GM18867 (cell line): ENCODE data around the gene KRT37.
"Not testable (repeated sequence)": the region's sequence is repeated elsewhere in the genome, so short reads cannot be mapped to it uniquely, and the experiment has no call there.

Source experiments
- ATAC-seq: cut with Tn5 transposase; IDR thresholded peaks from one replicate; pipeline ENCODE4 v1.9.1; 2021; ENCODE audit warnings: mild to moderate bottlenecking, moderate library complexity; ENCODE audit not compliant: unreplicated experiment

Gene KRT37

DNA sequence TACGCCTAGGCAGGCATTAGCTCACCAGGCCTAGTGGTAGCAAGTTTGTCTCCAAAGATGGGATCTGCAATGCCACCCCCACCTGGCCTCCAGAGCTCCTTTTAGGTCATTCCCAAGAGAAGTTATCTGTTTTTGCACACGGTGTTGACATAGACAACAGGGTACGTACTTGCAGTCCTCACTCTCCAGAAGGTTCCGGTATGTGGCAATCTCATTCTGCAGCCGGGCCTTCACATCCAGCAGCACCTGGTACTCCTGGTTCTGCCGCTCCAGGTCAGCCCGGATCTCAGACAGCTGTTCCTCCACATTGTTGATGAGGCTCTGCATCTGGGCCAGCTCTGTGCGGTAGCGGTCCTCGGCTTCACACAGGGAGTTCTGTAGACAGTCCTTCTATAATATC, 17.2 kb downstream of the KRT37 start:
- no peak for ATAC-seq

GRCh38 chr17:41406205-41406604, 18.2 kb downstream of the KRT37 start:
- no peak for ATAC-seq

- ATAC-seq: no peak
Observed at GRCh38 chr17:41404024-41404671, 20.2 kb downstream of the KRT37 start.

DNA sequence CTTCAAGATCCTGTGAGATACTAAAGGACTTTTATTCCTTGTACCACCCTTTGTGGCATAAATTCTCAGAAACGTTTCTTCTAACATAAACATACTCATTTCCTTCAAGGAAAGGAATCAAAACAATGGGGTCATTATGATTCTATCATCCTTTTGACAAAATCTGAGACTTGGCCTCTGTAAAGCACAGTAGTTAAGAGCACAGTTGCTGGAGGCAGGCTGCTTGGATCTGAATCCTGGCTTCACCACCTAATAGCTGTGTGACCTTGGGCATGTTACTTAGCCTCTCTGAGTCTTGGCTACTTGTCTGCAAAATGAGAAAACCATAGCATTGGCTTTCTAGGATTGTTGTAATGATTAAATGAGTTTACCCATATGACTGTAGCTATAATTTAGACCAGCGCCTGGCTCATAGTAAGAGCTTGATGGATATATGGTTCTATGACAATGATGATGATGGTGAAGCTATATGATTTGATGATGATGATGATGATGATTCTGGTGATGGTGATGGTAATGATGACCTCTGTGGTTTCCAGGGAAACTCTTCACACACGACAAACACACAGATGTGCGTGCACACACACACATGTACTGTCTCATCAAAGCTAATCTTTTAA, 20.9 kb downstream of the KRT37 start:
- ATAC-seq: no peak

DNA sequence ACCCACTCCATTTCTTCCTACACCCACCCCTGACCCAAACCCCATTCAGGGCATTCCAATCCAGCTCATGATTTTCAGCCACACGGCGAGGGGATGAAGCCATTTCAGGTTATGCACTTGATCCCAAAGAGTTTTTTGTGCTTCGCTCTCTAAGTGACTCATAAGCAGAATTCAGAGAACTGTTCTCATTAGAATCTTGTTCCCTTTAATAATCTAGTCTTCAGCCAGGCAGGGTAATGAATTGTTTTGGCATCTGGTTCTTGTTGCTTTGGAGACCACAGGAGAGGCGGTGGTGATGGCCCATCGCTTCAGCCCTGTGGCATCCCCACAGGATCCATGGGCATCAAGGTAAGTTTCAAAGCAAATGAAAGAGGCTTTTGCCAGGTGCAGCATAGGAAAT, 22.2 kb downstream of the KRT37 start:
- no peak for ATAC-seq

DNA sequence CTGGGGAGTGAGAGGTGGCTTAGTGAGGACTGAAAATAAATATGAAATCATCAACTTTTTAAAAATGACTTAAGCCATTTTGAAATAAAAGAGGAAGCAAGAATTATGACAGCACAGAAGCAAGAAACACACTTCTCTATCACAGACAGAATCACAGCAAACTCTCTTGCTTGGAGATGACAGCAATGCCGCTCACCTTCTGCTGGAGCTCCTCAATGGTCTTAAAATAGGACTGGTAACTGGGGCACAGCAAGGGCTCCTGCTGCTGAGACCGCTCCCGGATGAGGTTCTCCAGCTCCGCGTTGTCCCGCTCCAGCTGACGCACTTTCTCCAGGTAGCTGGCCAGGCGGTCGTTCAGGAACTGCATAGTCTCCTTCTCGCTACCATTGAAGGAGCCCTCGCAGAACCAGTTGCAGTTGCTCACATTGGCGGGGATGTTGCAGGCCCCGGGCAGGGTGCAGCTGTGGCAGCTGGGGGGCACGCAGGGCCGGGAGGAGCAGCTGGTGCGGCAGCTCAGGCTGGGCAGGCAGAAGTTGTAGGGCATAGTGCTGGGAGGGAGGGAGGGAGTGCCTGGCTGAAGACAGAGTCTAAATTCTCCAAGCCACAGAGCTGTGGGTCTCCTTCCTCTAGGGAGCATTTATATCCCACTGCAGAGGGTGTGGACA, 27.3 kb downstream of the KRT37 start, which contains the start of gene KRT31:
Gene KRT31, minus strand, starts transcription at position 613 of the 665 bp plus-strand sequence. Its CDS starts 69 bp downstream, at position 544.
- no peak for ATAC-seq

GRCh38 chr17:41396340-41396739, 28.0 kb downstream of the KRT37 start:
- no peak for ATAC-seq

- no peak for ATAC-seq
Observed at GRCh38 chr17:41395611-41396010, 28.8 kb downstream of the KRT37 start.

- not testable (repeated sequence) for ATAC-seq
Observed at GRCh38 chr17:41395044-41395443, 29.3 kb downstream of the KRT37 start.

- no peak for ATAC-seq
Observed at GRCh38 chr17:41394254-41394996, 30.0 kb downstream of the KRT37 start.

- no peak for ATAC-seq
Observed at GRCh38 chr17:41393826-41394225, 30.6 kb downstream of the KRT37 start.

DNA sequence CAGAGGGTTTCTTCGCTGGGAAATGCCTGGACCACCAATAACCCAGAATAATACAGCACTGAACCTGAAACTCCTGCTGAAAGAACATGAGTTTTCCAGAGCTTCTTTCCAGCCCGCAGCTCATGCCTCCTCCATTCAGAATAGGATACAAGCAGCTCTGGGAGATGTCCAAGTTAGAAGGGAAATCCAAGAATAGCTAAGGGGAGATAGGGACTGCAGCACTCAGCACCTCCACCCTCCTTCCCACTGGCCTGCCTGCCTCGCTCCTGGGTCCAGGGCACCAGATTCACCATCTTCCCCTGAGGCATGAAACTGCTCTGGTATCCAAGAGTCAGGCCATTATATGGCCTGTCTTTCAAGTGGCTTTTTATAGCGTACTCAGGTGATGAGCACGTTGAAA, 31.1 kb downstream of the KRT37 start:
- ATAC-seq: no peak

DNA sequence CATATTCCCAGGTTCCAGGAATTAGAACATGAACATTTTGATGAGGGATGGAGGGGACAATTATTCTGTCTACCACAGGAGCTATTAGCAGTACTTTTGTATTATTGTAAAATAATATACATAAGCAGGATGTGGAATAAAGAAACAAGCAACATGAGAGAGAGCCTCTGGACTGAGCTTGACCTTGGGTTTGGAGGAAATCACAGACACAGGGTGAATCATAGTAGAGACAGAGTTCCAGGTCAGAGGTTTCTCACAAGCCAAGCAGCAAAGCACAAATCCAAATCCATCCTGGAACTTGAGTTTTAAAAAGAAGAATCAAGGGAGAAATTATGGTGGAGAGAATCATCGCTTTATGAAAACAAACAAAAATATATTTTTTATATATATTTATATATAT, 32.1 kb downstream of the KRT37 start:
- no peak for ATAC-seq

DNA sequence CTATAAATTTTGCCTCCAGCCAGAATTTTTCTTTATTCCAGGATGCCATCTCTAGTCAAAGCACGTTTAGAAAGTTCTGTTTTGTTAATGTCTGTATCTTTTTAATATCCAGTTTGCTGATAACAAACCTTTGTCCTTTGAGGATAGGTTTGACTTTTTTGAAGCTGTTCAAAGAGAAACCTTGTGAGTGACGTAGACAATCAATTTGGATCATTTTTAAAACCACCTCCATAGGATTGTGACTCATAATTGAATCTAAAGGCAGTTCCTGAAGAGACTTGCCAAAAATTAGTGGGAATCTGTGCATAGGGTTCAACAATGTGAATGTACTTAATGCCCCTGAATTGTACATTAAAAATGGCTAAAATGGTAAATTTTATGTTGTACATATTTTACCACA, 32.9 kb downstream of the KRT37 start:
- no peak for ATAC-seq

DNA sequence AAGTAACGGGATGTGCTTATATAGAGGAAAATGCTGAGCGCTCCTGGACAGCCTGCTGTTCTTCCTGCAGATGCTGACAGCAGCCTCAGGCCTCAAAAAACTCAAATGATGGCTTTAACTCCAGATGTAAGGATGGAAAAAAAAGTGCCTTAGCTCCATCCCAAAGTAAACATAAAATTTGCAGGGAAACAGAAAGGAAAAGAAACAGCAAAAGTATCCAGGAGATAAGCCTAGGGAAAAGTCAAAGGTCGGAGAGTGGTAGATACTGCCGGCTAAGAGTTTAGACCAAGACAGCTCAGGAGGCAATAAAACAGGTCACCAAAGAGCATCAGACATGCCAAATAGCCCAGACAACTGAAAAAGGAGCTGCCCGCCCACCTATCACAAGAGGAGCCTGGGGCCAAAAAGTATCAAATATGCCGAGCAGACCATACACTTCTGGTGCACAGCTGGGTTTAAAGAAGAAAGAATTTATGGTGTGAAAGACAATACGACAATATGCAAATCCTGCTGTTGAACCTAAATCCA, 33.9 kb downstream of the KRT37 start:
- no peak for ATAC-seq

- no peak for ATAC-seq
Observed at GRCh38 chr17:41387670-41388069, 36.7 kb downstream of the KRT37 start.

DNA sequence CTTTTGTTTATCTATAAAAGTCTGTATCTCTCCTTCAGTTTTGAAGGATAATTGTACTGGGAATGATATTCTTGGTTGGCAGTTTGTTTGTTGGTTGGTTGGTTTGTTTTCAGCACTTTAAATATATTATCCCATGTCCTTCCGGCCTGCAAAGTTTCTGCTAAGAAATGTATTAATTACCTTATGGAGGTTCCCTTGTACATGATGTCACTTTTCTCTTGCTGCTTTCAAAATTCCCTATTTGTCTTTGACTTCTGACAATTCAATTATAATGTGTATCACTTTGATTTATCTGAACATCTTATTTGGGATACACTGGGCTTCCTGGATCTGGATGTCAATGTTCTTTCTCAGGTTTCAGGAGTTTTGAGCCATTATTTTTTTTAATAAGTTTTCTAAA, 38.2 kb downstream of the KRT37 start:
- no peak for ATAC-seq

DNA sequence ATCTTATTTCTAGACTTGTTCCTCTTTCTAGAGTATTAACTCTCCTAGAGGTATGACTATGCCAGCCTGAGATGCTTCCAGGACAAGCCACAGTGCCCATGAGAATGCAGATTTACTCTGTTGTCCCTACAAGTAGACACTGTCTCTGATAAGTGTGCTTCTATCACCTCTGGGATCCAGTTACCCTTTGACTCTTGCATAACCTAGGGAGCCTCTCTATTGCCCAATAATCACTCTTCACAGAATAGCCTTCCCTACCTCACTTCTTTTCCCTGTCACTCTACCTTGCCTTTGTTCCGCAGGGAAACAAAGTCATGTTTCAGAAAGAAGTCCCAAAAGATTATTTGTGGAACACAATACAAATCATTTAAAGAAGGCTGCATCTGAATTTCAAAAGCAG, 40.7 kb downstream of the KRT37 start:
- ATAC-seq: no peak

GRCh38 chr17:41382394-41382793, 42.0 kb downstream of the KRT37 start:
- no peak for ATAC-seq

DNA sequence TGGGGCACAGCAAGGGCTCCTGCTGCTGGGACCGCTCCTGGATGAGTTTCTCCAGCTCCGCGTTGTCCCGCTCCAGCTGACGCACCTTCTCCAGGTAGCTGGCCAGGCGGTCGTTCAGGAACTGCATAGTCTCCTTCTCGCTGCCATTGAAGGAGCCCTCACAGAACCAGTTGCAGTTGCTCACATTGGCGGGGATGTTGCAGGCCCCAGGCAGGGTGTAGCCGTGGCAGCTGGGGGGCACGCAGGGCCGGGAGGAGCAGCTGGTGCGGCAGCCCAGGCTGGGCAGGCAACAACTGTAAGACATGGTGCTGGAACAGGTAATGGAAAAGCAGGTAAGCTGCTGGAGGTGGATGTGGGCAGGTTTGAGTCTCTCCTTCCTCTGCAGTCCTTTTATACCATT, 42.4 kb downstream of the KRT37 start, which contains the start of gene KRT34:
Gene KRT34, minus strand, starts transcription at position 364 of the 400 bp plus-strand sequence. Its CDS starts 60 bp downstream, at position 304.
- not testable (repeated sequence) for ATAC-seq

- not testable (repeated sequence) for ATAC-seq
Observed at GRCh38 chr17:41380091-41380490, 44.3 kb downstream of the KRT37 start.
